SU-DHL-6 (cell line): ENCODE measurements around the gene OR4E1.

Source experiments
- EZH2phosphoT487 ChIP-seq: fragments of 200-600 bp; sonication (generic), shearing (Covaris generic); conservative IDR thresholded peaks from 2 replicates; pipeline ENCODE4 v1.6.1; 2018; ENCODE audit warnings: mild to moderate bottlenecking, antibody characterized with exemption, low read length, moderate library complexity, mixed read lengths
- TF ChIP-seq, protein P1 (sequence below): fragments of 200-600 bp; sonication (generic); IDR thresholded peaks from one replicate; pipeline ENCODE4 v1.5.1; 2017; ENCODE audit warnings: antibody characterized with exemption, mild to moderate bottlenecking, low read length, moderate library complexity; ENCODE audit not compliant: insufficient read depth, poor library complexity, severe bottlenecking

DNA sequence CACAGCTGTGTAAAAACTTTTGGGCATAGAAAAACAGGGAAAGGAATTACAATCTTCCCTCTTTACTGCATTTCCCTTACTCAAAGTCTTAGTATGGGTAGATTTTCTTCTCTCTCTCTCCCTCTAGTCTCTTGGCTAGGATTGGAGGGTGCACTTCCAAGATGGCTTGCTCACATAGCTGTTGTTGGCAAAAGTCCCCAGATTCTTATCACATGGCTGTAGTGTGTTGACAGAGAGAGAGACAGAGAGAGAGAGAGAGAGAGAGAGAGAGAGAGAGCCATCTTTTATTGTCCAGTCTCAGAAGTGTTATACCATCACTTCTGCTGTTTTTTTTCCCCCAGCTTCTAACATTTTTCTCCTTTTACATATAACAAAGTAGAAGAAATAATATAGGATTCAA is 26.2 kb downstream of the OR4E1 start:
- TF ChIP-seq, protein P1, sequence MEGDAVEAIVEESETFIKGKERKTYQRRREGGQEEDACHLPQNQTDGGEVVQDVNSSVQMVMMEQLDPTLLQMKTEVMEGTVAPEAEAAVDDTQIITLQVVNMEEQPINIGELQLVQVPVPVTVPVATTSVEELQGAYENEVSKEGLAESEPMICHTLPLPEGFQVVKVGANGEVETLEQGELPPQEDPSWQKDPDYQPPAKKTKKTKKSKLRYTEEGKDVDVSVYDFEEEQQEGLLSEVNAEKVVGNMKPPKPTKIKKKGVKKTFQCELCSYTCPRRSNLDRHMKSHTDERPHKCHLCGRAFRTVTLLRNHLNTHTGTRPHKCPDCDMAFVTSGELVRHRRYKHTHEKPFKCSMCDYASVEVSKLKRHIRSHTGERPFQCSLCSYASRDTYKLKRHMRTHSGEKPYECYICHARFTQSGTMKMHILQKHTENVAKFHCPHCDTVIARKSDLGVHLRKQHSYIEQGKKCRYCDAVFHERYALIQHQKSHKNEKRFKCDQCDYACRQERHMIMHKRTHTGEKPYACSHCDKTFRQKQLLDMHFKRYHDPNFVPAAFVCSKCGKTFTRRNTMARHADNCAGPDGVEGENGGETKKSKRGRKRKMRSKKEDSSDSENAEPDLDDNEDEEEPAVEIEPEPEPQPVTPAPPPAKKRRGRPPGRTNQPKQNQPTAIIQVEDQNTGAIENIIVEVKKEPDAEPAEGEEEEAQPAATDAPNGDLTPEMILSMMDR: no peak
- TF ChIP-seq EZH2phosphoT487: no peak
